Astrocyte of the spinal cord (primary cell): Measurements from ENCODE around the gene PHTF2.

Experiments
- DNase-seq: peaks from one replicate; pipeline ENCODE4 v3.0.0; 2011; ENCODE audit warnings: low read depth, low spot score
- H3K4me3 ChIP-seq: 2 replicates; pipeline ENCODE4 v1.5.1; 2011; ENCODE audit warnings: low read depth, mild to moderate bottlenecking, low read length, moderate library complexity
- in situ Hi-C: cut with HindIII; loops from 2 replicates; pipeline ENCODE4 v1.10.0; 2017; ENCODE audit warnings: low sequenced_read_pairs
- TF ChIP-seq, protein P1 (sequence below): IDR thresholded peaks from 2 replicates; pipeline ENCODE4 v1.5.1; 2012; ENCODE audit warnings: low read depth, mild to moderate bottlenecking, low read length, inconsistent platforms

Gene PHTF2

DNA sequence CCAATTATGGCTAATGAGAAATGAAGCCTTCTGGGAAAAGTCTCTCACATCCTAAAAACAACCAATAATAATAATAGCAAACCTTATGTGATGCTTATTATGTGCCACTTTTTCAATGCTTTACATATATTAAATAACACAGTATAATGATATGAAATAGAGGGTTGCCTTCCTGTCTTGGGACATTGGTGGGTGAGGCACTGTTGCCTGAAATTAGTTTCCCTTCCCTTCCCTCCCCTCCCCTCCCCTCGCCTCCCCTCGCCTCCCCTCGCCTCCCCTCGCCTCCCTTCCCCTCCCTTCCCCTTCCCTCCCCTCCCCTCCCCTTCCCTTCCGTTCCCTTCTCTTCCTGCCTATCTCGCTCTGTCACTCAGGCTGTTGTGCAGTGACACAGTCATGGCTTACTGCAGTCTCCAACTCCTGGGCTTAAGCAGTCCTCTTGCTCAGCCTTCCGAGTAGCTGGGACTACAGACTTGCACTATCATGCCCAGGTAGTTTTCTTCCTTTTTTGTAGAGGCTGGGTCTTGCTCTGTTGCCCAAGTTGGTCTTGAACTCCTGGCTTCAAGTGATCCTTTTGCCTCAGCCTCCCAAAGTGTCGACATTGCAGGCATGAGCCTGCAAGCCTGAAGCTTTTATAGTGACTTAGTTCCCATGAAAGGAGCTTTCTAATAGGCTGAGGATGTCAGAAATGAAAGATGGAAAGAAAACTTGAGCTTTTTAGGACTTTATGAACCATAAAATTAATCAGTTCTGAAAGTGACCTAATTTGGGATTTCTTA, 47.9 kb downstream of the PHTF2 start:
- in situ Hi-C loops = no loop called here
- TF ChIP-seq, protein P1, sequence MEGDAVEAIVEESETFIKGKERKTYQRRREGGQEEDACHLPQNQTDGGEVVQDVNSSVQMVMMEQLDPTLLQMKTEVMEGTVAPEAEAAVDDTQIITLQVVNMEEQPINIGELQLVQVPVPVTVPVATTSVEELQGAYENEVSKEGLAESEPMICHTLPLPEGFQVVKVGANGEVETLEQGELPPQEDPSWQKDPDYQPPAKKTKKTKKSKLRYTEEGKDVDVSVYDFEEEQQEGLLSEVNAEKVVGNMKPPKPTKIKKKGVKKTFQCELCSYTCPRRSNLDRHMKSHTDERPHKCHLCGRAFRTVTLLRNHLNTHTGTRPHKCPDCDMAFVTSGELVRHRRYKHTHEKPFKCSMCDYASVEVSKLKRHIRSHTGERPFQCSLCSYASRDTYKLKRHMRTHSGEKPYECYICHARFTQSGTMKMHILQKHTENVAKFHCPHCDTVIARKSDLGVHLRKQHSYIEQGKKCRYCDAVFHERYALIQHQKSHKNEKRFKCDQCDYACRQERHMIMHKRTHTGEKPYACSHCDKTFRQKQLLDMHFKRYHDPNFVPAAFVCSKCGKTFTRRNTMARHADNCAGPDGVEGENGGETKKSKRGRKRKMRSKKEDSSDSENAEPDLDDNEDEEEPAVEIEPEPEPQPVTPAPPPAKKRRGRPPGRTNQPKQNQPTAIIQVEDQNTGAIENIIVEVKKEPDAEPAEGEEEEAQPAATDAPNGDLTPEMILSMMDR = no peak
- no peak overlapping the region for H3K4me3 ChIP-seq
- no peak for DNase-seq

DNA sequence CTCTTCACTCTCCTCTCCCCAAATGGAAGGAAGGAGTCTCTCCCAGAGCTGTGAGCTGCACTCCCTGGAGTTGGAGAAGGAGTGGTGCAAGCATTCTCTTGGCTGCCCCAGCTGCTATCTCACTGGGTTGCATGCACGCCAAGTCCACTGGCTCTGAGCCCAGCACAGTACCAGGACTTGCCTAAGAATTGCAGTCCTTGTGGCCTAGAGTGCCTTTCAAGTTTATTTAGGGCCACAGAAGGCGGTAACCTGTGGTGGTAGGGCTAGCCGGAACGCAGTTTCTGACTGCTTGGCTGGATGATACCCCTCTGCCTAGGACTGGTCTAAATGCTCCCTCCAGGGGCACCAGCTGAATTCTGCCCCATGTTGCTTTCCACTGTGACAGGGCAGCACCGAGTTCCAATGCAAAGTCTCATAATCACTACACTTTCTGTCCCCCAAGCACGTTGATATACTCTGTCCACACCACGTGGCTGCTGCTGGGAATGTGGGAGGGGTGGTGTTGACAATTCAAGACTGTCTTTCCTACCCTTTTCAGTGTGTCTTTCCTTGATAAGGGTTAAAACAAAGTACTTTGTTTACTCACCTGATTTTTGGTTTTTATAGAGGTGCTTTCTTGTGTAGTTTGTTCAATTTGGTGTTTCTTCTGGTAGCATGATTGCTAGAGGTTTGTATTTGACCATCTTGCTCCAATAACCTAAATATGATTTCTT, 57.0 kb downstream of the PHTF2 start:
- no peak overlapping the region for H3K4me3 ChIP-seq
- in situ Hi-C loops = no loop called here
- DNase-seq = peak; percentile 24
- TF ChIP-seq, protein P1 = no peak

DNA sequence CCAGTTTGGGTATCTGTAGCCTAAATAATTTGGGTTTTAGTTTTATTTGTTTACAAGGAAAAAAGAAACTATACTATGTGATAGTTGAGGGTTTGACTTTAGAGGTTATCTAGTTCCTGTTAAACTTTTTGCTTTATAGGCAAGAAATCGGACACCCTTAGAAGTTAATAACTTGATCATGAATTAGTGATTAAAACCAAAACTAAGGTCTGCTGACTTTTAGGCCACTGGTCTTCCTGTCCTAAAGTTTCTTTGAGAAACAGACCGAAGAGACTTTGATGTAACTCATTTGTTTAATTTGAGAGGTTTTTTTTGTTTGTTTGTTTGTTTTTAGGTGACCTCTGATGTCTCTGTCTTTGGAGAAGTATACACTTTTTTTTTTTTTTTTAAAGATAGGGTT, 59.7 kb downstream of the PHTF2 start:
- in situ Hi-C loops = no loop called here
- H3K4me3 ChIP-seq = no peak overlapping the region
- TF ChIP-seq, protein P1 = no peak
- no peak for DNase-seq

DNA sequence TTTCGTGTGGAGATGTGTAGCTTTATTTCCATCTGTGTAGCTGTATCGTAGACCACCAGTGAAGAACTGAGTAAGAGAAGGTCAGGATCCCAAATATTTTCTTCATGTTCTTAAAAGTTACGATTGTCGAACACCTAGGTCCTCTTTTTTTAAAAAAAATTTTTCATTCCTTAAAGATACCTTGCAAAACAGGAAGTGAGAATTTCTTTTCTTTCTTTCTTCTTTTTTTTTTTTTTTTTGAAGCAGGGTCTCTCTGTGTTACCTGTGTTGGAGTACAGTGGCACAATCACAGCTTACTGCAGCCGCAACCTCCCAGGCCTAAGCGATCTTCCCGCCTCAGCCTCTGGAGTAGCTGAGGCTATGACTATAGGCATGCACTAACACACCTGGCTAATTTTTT, 60.8 kb downstream of the PHTF2 start:
- no peak overlapping the region for H3K4me3 ChIP-seq
- TF ChIP-seq, protein P1 = no peak
- DNase-seq = no peak
- in situ Hi-C loops = no loop called here

DNA sequence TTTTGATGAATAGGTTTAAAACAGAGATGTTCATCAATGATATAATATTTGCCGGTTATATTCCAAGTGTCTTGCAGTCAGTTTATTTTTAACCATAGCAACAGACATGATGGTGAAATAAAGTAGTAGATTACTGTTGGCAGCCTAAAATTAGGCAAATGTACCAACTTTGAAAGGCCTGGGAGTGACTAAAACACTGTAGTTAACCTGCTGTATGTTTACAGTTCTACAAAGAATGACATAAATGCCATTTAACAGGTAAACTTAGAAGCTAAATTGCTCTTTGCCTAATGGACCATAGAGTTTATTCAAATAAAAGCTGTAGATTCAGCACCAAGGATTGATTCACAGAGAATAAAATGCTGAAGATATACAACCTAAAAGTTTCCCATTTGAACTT, 64.1 kb downstream of the PHTF2 start:
- DNase-seq = no peak
- in situ Hi-C loops = no loop called here
- no peak overlapping the region for H3K4me3 ChIP-seq
- TF ChIP-seq, protein P1 = no peak

DNA sequence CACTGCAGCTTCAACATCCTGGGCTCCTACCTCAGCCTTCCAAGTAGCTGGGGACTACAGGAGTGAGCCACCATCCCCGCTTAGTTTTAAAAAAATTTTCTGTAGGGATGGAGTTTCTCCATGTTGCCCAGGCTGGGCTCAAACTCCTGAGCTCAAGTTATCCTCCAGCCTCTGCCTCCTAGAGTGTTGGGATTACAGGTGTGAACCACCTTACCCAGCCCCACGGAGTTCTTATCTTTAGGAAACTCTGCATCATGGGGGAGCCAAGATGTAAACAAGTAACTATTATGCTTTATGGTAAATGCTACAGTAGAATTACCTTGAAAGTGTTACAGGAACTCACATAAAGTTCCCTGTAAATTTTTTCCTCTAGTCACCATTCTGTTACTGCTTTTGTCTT, 65.3 kb downstream of the PHTF2 start:
- no peak for DNase-seq
- in situ Hi-C loops = no loop called here
- H3K4me3 ChIP-seq = no peak overlapping the region
- TF ChIP-seq, protein P1 = no peak
